Non-pigmented ciliary epithelial cell (primary cell): ENCODE results near the gene DDIT3.
"Not testable (repeated sequence)": the region's sequence is repeated elsewhere in the genome, so short reads cannot be mapped to it uniquely, and the experiment has no call there.

Source experiments
- DNase-seq: peaks from one replicate; pipeline ENCODE4 v3.0.0-alpha.2; 2010; ENCODE audit warnings: low read depth

The DDIT3 gene

GRCh38 chr12:57525615-57526383 lies 5.5 kb upstream of the DDIT3 start:
- DNase-seq: no peak

- no peak for DNase-seq
Measured at GRCh38 chr12:57524814-57525614, 4.7 kb upstream of the DDIT3 start.

GRCh38 chr12:57523706-57524614 lies 3.6 kb upstream of the DDIT3 start:
- DNase-seq: no peak

- DNase-seq: no peak
Measured at GRCh38 chr12:57522887-57523705, 2.8 kb upstream of the DDIT3 start.

GRCh38 chr12:57522011-57522886 lies 1.9 kb upstream of the DDIT3 start, which contains the start of gene MBD6:
TSS of gene MBD6 (plus strand) at chr12:57522824. CDS start at chr12:57524304, 1,480 bp downstream.
- DNase-seq: peak; percentile 53

GRCh38 chr12:57521525-57522010 lies 1.3 kb upstream of the DDIT3 start:
- DNase-seq: peak; percentile 19

- DNase-seq: no peak
Measured at GRCh38 chr12:57519796-57520052, 590 bp downstream of the DDIT3 start.

- DNase-seq: no peak
Measured at GRCh38 chr12:57518920-57519795, 1.2 kb downstream of the DDIT3 start.

GRCh38 chr12:57518176-57518919 lies 2.0 kb downstream of the DDIT3 start:
- DNase-seq: no peak

GRCh38 chr12:57517718-57518117 lies 2.6 kb downstream of the DDIT3 start:
- DNase-seq: not testable (repeated sequence)

GRCh38 chr12:57517187-57517586 lies 3.1 kb downstream of the DDIT3 start:
- DNase-seq: no peak

GRCh38 chr12:57516617-57517153 lies 3.6 kb downstream of the DDIT3 start:
- DNase-seq: no peak

- DNase-seq: no peak
Measured at GRCh38 chr12:57515934-57516541, 4.3 kb downstream of the DDIT3 start.

GRCh38 chr12:57515408-57515933 lies 4.8 kb downstream of the DDIT3 start:
- no peak for DNase-seq

GRCh38 chr12:57514720-57515407 lies 5.5 kb downstream of the DDIT3 start:
- DNase-seq: no peak

GRCh38 chr12:57514246-57514645 lies 6.1 kb downstream of the DDIT3 start:
- DNase-seq: not testable (repeated sequence)

GRCh38 chr12:57513677-57514076 lies 6.6 kb downstream of the DDIT3 start:
- not testable (repeated sequence) for DNase-seq
